ENCODE data around the gene VWF.
A peak's percentile ranks its signal among the peaks of the same experiment; 100 is the strongest.
"Not testable (repeated sequence)": the region's sequence is repeated elsewhere in the genome, so short reads cannot be mapped to it uniquely, and the experiment has no call there.

VWF gene

DNA sequence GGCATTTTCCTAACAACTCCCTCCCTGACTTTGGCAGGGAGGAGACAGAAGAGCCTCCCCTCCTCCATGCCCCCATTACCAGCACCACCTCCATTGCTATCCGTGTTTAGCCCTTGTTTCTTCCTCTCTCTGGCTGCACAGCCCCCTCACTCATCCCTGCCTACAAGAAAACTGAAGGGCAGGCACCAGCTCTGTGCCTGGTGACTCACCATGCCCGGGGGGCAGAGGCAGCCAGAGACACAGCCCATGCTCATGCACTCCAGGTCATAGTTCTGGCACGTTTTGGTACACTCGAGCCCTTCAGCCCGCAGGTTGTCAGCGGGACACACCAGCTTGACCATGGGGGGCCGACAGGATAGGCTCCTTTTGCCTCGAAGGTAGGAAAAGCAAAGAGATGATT lies 80.4 kb downstream of the VWF start:
- intact Hi-C loops (cut with DNase I) = no loop called here
- no peak for DNase-seq

DNA sequence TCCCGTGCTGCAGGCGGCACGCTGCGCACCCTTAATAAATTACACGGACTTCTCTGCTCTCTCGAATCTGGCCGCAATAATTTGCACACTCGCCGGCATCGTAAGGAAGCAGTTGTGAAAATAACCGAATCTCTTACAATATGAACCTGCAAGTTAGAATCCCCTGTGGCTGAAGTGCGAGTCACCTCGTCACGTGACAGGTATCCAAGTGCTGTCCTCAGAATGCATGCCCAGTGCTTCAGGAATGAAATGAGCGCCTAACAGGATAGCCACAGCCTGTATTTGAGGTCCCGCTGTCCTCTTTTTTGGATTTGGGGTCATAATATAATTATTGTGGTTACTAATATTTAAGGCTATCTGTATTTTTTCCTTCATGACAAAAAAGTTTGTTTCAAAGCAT lies 82.0 kb downstream of the VWF start:
- intact Hi-C loops (cut with DNase I) = no loop called here
- no peak for DNase-seq

DNA sequence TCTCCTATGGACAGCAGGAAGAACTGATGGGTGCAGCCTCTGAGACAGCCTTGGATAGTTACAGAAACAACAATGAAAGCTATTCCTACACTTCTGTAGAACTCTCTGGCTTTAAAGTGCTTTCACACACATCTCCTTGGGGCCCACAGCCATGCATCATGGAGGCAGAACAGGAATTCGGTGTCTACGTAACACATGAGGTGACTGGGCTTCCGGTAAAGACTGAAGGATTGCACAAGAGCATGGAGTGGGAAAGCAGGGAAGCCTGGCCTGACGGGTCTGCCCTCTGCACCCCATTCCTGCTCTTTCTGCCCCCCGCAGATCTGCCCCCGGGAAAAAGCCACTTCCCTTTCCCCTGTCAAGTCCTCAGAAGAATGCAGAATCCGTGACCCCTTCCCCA lies 82.6 kb downstream of the VWF start:
- intact Hi-C loops (cut with DNase I) = no loop called here
- DNase-seq = no peak

DNA sequence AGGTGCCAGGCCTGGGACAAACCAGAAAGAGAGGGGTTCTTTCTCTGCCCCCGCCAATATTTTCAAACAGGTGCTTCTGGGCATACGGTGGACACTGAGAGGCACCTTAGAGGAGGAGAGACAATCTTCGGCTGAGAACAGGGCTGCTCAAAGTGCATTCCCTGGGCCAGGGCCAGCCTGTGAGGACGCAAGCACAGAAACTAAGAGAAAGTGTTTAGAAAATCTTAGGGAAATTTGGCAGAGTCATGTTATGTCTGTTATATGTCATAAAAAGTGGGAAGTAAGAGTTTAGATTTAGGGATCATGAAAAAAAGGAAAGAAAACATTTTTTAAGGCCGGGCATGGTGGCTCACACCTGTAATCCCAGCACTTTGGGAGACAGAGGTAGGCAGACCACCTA lies 83.7 kb downstream of the VWF start:
- DNase-seq = no peak
- intact Hi-C loops (cut with DNase I) = loop anchor here (1.0 kb wide), 1 partner anchor 53 kb away; no protein-coding TSS in a partner anchor

DNA sequence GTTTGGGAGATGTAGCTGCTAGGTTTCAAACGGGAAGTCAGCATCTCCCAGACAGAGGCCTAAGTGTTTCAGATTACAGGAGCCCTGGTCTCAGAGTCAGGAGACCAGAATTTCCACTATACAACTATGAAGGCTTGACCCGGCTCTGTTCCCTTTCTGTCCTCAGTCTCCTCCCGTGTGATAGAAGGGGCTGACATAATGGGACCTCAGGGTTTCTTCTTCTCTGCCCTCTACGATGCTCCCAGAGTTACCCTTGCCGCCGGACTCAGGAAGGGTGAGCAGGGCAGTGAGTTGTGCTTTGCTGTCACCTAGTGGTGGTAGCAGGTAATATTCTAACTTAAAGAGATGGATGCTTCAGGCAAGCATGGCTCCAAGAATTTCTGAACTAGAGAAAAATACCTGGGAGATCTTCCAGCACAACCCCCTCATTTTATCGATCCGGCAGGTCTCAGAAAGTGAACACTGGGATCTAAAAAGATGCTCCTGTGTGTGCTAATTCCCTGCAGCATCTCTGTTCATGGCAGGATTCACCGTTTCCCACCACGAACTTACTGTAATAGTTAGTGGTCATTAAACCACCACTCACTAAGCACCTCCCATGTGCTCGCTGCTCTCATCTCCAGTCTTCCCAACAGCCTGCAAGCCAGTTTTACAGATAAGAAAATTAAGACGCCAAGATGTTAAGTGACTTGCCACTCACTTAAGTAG lies 84.4 kb downstream of the VWF start:
- peak in 6 of 10 donors; percentile 42 to 93 (median 60) for DNase-seq

DNA sequence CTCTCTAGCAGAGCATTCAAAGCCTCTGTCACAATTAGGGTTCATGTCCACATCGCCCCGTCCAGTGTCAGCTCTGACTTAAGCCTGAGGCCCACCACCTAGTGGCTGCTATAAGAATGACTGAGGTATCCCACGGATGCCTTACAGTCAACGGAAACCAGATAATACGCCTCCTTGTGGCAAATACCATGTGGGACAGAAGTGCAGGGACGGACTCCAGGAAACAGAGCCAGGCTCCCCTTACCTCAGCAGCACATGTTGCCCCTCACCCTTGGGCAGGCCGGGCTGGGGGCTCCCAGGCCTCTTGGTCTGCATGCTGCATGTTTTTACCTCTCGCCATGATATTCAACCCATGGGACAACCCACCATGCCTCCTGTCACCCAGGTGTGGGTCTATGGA lies 86.3 kb downstream of the VWF start:
- intact Hi-C loops (cut with DNase I) = loop anchor here (5.0 kb wide), 1 partner anchor 611 kb away; no protein-coding TSS in a partner anchor

More for the DNA sequence above, 84.4 kb downstream of the VWF start:
- intact Hi-C loops (cut with DNase I) = loop anchor here (1.0 to 5.0 kb wide), 2 partner anchors 52 to 613 kb away; no protein-coding TSS in a partner anchor

DNA sequence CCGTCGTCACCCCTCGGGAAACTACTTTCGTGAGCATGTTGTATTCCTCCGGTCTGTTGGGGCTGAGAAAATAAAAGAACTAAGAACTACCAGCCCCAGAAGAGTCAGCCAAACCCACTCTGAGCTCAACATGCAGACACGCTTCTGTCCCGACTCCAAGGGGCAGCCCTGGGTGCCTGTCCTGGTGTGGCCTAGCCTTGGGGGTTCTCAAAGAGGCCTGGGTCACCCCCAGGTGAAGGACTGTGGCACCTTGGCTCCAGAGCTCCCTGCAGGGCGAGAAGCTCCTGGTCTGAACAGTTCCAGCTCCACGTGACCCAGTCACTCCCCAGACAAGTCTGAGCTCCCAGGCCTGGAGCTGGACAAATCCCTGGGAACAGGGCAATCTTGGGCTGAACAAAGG lies 87.0 kb downstream of the VWF start:
- intact Hi-C loops (cut with DNase I) = loop anchor here (5.0 kb wide), 1 partner anchor 610 kb away; no protein-coding TSS in a partner anchor
- DNase-seq = no peak

More for the DNA sequence above, 86.3 kb downstream of the VWF start:
- DNase-seq = peak in 2 of 10 donors; percentile 22 to 26

DNA sequence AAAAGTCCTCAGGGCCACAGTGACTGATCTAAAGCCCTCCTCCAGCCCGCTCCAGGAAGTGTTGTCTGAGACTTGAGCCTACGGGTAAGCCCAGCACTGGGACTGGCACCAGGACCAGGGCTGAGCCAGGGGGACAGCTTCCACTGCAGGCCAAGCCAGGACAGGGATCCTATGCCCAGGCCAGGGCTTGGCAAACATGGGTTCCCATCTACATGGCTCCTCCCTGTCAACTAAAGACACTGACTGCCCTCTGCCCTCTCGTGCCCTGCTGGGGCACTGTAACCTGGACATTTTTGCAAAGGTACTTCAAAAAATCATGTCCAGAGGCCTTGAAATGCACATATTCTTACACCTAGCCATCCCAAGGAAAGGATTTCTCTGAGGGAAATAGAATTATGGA lies 88.0 kb downstream of the VWF start:
- intact Hi-C loops (cut with DNase I) = loop anchor here (5.0 kb wide), 1 partner anchor 609 kb away; no protein-coding TSS in a partner anchor
- DNase-seq = no peak

DNA sequence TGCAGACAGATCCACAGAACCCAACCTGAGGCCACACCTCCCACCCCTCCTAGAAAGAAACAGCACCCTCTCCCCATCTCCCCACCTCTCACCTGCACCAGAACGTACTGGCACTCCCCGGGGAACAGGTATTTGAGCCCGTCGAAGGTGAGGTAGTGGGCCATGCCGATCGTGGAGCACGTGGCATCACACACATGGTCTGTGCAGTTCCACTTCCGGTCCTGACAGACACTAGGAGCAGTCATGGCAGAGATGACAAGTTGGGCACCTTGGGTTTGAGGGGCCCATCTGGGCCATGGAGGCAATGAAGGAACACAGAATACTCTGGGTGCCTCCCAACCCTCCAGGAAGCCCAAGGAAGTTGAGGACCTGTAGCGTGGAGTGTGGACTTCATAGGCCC lies 89.9 kb downstream of the VWF start:
- DNase-seq = no peak

DNA sequence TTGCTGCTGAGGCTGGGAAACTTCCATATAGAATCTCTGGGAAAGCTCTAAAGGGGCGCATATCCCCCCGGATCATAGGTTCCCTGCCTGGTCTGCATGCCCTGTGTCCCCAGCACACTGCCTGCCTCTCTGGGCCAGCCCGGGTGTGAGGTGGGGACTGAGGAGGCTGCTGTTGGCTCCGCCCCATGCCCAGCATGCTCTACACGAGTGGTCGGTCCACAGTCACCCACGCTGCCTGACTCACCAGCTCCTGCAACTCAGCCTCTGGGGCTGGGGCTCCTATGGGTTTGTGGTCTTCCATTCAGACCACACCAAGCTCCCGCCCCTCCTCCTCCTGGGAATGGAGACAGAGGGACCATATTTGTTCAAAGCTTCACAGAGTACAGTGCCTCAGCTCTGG lies 90.9 kb downstream of the VWF start:
- intact Hi-C loops (cut with DNase I) = no loop called here

More for the DNA sequence above, 89.9 kb downstream of the VWF start:
- intact Hi-C loops (cut with DNase I) = no loop called here

DNA sequence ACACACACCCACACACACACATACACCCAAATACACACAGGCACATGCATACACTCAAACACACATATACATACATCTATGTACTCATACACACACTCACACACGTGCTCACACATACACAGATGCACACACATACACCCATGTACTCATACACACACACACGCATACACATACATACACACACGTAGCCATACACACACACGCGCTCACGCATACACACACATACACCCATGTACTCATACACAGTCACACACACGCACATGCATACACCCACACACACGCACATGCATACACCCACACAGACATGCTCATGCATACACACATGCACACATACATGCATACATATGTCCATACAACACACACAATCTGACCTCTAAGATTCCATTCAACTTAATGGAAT lies 91.7 kb downstream of the VWF start:
- intact Hi-C loops (cut with DNase I) = no loop called here
- no peak for DNase-seq

More for the DNA sequence above, 90.9 kb downstream of the VWF start:
- DNase-seq = no peak

DNA sequence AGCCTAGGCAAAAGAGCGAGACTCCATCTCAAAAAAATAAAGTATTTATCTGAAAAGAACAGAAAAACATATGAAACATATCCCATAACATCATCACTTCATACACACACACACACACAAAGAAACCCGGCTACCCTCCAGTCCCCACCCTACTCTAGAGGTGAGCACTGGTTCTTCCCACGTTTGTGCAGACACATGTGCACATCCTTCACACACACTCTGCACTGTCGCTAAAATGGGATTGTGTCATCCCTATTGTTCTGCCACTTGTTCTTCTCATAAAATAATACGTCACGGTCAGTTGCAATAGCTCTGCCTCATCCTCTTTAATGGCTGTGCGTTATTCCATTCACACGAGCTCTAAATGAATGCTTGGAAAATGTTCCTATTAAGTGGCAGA lies 93.5 kb downstream of the VWF start:
- no peak for DNase-seq
- intact Hi-C loops (cut with DNase I) = no loop called here

DNA sequence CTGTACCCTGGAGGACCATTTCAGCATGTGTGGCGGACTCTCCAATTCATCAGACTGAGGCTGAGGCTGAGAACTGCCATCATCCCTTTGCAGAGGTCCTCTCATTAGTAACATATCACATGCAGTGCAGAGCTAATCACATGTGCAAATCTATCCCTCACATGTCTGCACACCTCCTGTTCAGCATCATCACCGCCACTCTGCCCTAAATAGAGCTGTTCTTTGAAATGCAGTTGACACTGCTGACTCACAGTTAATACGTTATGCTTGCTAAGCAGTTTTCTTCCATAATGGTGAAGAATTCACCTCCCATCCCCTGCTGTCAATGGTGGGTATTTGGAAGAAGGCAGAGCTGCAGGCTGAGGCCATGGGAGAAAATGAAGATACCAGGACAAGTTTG lies 94.4 kb downstream of the VWF start:
- intact Hi-C loops (cut with DNase I) = no loop called here
- no peak for DNase-seq

DNA sequence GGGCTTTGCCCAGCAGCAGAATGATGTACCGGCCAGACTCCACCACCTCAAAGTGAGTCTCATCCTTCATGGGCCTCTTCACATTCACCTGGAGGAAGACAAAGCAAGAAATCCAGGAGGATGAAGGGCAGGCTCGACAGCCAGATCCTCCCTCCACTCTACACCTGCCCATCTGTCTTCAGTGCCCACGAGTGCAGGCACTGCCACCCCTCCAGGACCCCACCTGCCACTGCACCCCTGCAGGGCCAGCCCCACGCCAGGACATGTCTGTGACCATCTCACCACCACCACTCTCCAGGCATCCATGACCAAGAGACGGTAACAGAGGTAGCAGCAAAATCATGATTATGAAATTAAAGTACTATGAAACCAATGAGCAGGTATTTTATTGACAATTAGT lies 95.1 kb downstream of the VWF start:
- intact Hi-C loops (cut with DNase I) = no loop called here
- no peak for DNase-seq

DNA sequence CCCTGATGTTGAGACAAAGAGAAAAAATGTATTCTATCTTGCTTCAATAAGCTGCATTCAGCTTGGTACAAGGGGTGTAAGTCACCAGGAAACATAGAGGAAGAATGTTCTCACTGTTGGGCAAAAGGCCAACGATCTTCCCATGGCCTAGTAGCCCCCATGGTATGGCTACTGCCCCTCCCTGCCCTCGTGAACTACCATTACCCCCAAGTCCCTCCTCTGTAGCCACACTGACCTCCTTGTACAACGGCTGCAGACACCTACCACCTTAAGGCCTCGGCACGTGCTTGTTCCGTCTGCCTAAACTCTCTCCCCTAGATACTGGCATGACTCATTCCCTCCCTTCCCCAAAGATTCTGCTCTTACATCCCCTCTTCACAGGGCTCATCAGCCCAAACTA lies 97.5 kb downstream of the VWF start:
- DNase-seq = no peak
- intact Hi-C loops (cut with DNase I) = no loop called here

DNA sequence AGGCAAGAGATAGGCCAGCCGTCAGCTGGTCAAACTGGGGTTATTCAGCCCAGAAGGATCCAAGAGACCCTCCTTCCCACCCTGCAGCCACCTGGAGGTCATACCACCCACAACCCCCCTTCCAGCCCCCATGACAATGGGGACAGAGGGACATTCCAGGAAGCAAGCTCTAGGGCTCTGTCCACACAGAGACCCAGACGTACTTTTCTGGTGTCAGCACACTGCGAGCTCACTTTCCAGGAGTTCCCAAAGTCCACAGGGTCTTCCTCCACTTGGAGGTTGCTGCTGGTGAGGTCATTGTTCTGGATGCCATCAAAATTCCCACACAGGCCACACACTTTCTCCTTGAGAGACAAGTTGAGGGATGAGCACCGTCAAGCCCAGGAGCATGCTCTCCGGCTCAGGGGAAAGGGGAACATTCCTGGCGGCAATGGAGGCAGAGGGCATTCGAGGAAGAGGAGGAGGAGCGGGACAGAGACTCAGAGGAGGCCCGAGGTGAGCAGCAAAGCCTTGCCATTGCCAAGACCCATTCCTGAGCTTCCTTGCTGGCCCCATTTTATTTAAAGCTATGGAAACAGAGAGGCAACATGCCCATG lies 98.7 kb downstream of the VWF start:
- DNase-seq; intact Hi-C loops (cut with DNase I): not testable (repeated sequence)

DNA sequence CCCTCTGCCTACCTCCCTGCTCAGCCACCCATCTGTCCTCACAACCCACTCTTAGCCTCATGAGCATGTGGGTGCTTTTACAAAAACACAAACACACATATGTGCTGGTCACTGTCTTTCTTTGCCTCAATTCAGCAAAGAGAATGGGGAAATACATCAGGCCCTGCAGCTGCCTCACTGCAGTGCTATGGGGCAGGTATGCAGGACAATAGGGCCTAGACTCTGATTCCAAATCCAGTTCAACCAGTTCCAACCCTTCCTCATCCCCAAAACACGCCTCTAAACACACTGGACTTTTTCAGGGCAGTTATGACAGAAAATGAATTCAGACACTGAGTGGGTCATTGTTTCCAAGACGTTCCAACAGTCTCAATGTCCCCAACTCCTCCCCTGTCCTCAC lies 100.4 kb downstream of the VWF start:
- peak in 2 of 10 donors; percentile 16 to 19 for DNase-seq

DNA sequence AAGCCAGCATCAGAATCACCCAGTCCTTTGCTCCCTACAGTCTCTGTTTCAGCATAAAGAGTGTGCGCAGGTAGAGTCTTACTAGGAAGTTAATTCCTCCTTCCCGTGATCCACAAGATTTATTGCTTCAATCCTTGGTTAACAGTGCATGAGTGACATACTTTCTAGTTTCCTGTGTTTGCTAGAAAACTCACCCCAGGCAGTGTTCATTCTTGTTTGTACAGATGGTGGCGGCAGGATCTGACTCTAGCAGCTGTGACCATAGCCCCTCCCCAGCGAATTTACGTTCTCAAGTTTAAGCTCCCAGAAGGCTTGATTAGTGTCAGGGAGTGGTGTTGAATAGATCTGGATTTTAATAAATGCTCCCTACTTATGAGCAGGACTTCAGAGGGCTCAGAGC lies 103.5 kb downstream of the VWF start:
- intact Hi-C loops (cut with DNase I) = no loop called here
- DNase-seq = no peak

More for the DNA sequence above, 100.4 kb downstream of the VWF start:
- intact Hi-C loops (cut with DNase I) = not testable (repeated sequence)

DNA sequence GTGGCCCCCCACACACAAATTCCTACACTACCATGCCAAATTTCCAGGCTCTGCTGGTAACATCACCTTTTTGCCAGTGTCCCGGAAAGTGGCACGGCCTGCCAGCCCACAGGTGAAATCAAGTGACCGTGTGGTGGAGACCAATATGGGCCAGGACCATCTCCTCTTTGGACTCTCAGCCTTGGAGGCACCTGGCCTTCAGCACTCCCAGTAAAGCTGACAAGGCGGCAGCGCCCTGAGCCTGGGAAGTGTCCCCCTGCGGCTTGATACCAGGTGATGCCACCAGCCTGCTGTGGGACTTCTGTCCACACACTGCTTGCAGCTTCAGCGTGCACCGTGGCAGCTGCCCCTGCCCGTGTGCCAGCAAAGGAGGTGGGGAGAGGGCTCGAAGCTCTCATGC lies 104.0 kb downstream of the VWF start:
- intact Hi-C loops (cut with DNase I); DNase-seq: not testable (repeated sequence)

DNA sequence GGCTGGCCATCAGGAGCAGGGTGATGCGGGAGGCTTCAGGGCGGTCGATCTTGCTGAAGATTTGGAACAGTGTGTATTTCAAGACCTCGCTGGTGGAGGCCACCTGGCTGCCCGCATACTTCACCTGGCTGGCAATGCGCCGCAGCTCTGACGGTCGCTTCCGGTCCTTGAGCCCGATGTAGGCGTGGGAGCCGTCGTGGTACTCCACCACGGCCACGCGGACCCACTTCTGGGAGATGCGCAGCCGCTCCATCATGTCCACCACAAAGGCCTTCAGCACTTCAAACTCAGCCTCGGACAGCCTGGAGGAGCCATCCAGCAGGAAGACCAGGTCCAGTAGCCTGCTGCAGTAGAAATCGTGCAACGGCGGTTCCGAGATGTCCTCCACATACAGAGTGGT lies 105.2 kb downstream of the VWF start:
- intact Hi-C loops (cut with DNase I); DNase-seq: not testable (repeated sequence)

DNA sequence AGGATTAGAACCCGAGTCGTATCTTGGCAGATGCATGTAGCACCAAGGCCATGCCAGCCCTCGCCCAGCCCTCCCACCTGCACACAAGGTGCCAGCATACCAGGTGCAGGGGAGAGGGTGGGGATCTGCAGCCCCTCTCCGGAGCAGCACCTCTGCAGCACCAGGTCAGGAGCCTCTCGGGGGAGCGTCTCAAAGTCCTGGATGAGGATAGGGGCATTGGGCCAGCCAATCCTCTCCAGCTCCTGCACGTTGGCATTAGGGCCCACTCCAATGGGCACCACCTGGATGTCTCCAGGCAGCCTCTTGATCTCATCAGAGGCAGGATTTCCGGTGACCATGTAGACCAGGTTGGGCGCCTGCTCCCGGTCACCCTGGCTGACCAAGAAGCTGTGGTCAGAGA lies 106.2 kb downstream of the VWF start:
- intact Hi-C loops (cut with DNase I) = no loop called here
- DNase-seq = no peak

DNA sequence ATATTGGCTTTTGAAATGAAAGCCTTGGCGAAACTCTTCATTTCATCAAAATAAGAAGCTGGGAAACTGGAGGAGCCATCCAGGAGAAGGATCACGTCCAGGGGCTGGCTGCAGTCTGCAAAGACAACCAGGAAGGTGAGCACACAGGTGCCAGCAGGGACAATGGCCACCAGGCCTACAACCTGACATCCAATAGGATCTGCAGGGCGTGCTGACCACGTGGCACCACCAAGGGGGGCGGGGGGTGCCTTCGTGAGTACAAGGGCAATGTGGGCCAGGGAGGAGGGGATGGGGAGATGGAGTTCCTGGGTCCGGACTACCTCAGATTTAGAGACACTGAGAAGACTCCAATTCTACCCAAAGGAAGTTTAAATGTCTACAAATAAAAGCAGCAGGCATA lies 107.7 kb downstream of the VWF start:
- no peak for DNase-seq
- intact Hi-C loops (cut with DNase I) = no loop called here
